Measurements from ENCODE around the gene EXOSC6.
A peak's percentile ranks its signal among the peaks of the same experiment; 100 is the strongest.
"Not testable (repeated sequence)": the region's sequence is repeated elsewhere in the genome, so short reads cannot be mapped to it uniquely, and the experiment has no call there.

EXOSC6 gene

GRCh38 chr16:70269471-70269870 is 17.7 kb upstream of the EXOSC6 start:
- TF ChIP-seq CTCF (IDR thresholded peaks at IDR 0.05), result no peak

GRCh38 chr16:70267922-70268321 is 16.2 kb upstream of the EXOSC6 start:
- H3K27me3 Mint-ChIP-seq (ENCODE audit: low read depth, poor library complexity); DNase-seq; H3K4me3 Mint-ChIP-seq; H3K9me3 Mint-ChIP-seq; H3K4me1 Mint-ChIP-seq: not testable (repeated sequence)
- Mint-ChIP-seq H3K27ac (peak overlapping the region; percentile 68), H3K36me3 (ENCODE audit: low read depth) (peaks cover 78% of the 10 kb centered on the region)

More at GRCh38 chr16:70269471-70269870, 17.7 kb upstream of the EXOSC6 start:
- no peak overlapping the region for H3K27ac Mint-ChIP-seq
- no peak for DNase-seq
- H3K9me3 Mint-ChIP-seq, result no peaks in the 10 kb centered on the region
- peaks cover 3% of the 10 kb centered on the region for H3K27me3 Mint-ChIP-seq (ENCODE audit: low read depth, poor library complexity)
- H3K4me3 Mint-ChIP-seq, result no peak overlapping the region
- no peaks in the 10 kb centered on the region for H3K4me1 Mint-ChIP-seq
- H3K36me3 Mint-ChIP-seq (ENCODE audit: low read depth), result peaks cover 80% of the 10 kb centered on the region

GRCh38 chr16:70267516-70267915 is 15.8 kb upstream of the EXOSC6 start:
- TF ChIP-seq CTCF (IDR thresholded peaks at IDR 0.05), result peak; percentile 53
- Mint-ChIP-seq H3K36me3 (ENCODE audit: low read depth) (peaks cover 77% of the 10 kb centered on the region), H3K27ac (peak overlapping the region; percentile 68), H3K27me3 (ENCODE audit: low read depth, poor library complexity) (no peaks in the 10 kb centered on the region), H3K9me3 (no peaks in the 10 kb centered on the region), H3K4me1 (no peaks in the 10 kb centered on the region), H3K4me3 (no peak overlapping the region)
- peak; percentile 54 for DNase-seq

- H3K27ac Mint-ChIP-seq; H3K9me3 Mint-ChIP-seq; H3K4me1 Mint-ChIP-seq; H3K27me3 Mint-ChIP-seq (ENCODE audit: low read depth, poor library complexity); DNase-seq; H3K4me3 Mint-ChIP-seq: not testable (repeated sequence)
- H3K36me3 Mint-ChIP-seq (ENCODE audit: low read depth), result peaks cover 53% of the 10 kb centered on the region
Observed at GRCh38 chr16:70259903-70260302, 8.2 kb upstream of the EXOSC6 start.

GRCh38 chr16:70258946-70259345 is 7.2 kb upstream of the EXOSC6 start:
- H3K27ac Mint-ChIP-seq, result no peak overlapping the region
- no peak for DNase-seq
- H3K4me1 Mint-ChIP-seq, result no peaks in the 10 kb centered on the region
- H3K36me3 Mint-ChIP-seq (ENCODE audit: low read depth), result peaks cover 46% of the 10 kb centered on the region
- H3K27me3 Mint-ChIP-seq (ENCODE audit: low read depth, poor library complexity), result no peaks in the 10 kb centered on the region
- no peaks in the 10 kb centered on the region for H3K9me3 Mint-ChIP-seq
- no peak for TF ChIP-seq CTCF (IDR thresholded peaks at IDR 0.05)
- H3K4me3 Mint-ChIP-seq, result no peak overlapping the region

GRCh38 chr16:70258065-70258464 is 6.3 kb upstream of the EXOSC6 start:
- no peaks in the 10 kb centered on the region for H3K9me3 Mint-ChIP-seq
- H3K4me3 Mint-ChIP-seq, result no peak overlapping the region
- TF ChIP-seq CTCF (IDR thresholded peaks at IDR 0.05), result no peak
- H3K27ac Mint-ChIP-seq, result no peak overlapping the region
- no peaks in the 10 kb centered on the region for H3K27me3 Mint-ChIP-seq (ENCODE audit: low read depth, poor library complexity)
- peaks cover 48% of the 10 kb centered on the region for H3K36me3 Mint-ChIP-seq (ENCODE audit: low read depth)
- no peaks in the 10 kb centered on the region for H3K4me1 Mint-ChIP-seq
- no peak for DNase-seq

GRCh38 chr16:70257391-70257790 is 5.7 kb upstream of the EXOSC6 start:
- Mint-ChIP-seq H3K36me3 (ENCODE audit: low read depth) (peaks cover 48% of the 10 kb centered on the region), H3K27ac (no peak overlapping the region), H3K9me3 (no peaks in the 10 kb centered on the region), H3K4me1 (no peaks in the 10 kb centered on the region), H3K27me3 (ENCODE audit: low read depth, poor library complexity) (no peaks in the 10 kb centered on the region), H3K4me3 (no peak overlapping the region)
- no peak for TF ChIP-seq CTCF (IDR thresholded peaks at IDR 0.05)
- DNase-seq, result no peak
